ENCODE measurements around the gene CLCC1.
A peak's percentile ranks its signal among the peaks of the same experiment; 100 is the strongest.

Gene CLCC1

DNA sequence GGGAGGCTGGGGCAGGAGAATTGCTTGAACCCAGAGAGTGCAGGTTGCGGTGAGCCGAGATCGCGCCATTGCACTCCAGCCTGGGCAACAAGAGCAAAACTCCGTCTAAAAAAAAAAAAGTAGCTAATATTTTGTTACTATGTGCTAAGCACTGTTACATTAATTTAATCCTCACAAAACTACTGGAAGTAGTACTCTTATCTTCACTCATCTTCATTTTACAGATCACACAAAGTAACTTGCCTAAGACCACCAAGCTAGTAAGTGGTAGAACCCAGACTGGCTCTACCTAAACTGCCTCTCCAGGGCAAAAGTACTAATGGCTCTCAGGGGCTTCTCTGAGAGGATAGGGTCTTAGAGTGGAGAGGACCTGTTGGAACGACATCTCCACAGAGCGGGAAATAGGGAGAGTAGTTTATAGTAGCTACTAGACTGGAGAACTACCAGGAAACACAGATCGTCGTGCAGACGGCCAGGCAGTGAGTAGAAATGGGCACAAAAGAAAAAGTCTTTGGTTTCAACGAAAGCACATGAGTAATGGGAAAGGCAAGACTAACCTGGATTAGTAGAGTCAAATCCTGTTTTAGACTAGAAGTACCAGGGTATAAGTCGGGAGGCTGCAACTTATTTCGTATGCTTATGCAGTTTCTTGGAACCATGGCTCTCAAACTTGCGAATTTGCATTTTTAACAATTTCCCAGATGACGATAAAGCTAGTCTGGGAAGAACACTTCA is 1.4 kb downstream of the CLCC1 start:
- TF ChIP-seq ZFX (IDR thresholded peaks at IDR 0.05), result no peak
- TF ChIP-seq, protein P1, sequence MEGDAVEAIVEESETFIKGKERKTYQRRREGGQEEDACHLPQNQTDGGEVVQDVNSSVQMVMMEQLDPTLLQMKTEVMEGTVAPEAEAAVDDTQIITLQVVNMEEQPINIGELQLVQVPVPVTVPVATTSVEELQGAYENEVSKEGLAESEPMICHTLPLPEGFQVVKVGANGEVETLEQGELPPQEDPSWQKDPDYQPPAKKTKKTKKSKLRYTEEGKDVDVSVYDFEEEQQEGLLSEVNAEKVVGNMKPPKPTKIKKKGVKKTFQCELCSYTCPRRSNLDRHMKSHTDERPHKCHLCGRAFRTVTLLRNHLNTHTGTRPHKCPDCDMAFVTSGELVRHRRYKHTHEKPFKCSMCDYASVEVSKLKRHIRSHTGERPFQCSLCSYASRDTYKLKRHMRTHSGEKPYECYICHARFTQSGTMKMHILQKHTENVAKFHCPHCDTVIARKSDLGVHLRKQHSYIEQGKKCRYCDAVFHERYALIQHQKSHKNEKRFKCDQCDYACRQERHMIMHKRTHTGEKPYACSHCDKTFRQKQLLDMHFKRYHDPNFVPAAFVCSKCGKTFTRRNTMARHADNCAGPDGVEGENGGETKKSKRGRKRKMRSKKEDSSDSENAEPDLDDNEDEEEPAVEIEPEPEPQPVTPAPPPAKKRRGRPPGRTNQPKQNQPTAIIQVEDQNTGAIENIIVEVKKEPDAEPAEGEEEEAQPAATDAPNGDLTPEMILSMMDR (conservative IDR thresholded peaks at IDR 0.05), result no peak
- H3K27ac ChIP-seq, result peak overlapping the region; percentile 91

DNA sequence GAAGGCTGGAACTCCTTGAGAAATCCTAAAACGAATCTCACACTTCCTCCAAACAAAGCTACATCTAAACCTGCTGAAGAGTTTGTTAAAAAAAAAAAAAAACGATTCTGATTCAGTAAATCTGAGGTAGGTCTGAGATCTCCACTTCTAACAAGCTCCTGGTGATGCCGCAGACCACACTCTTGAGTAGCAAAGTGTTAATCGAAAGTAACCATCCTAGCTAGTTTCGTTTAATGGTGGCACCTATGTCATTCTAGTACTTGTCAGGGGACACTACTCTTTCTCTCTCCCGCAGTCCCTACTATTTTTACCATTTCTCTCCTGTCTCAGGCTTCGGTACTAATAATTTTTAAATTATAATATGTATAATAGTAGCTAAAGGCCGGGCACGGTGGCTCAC is 2.1 kb downstream of the CLCC1 start:
- no peak overlapping the region for H3K27ac ChIP-seq
- TF ChIP-seq ZFX (IDR thresholded peaks at IDR 0.05), result no peak
- TF ChIP-seq, protein P1 (conservative IDR thresholded peaks at IDR 0.05), result no peak

DNA sequence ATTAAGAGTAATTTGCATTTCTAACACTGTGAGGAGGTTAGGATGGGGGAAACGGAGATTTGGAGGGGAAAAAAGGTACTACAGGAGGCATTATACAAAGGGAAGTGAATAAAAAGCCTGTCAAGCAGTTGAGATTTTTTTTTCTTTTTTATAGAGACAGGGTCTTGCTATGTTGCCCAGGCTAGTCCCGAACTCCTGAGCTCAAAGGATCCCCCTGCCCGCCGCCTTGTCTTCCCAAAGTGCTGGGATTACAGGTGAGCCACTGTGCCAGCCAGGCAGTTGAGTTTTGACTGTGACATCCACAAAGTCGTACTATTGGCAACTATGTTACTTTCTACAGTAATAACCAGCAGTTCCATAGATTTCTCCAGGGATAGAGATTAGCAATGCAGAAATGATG is 2.6 kb downstream of the CLCC1 start:
- H3K27ac ChIP-seq, result no peak overlapping the region
- TF ChIP-seq, protein P1 (conservative IDR thresholded peaks at IDR 0.05), result no peak
- TF ChIP-seq ZFX (IDR thresholded peaks at IDR 0.05), result no peak

DNA sequence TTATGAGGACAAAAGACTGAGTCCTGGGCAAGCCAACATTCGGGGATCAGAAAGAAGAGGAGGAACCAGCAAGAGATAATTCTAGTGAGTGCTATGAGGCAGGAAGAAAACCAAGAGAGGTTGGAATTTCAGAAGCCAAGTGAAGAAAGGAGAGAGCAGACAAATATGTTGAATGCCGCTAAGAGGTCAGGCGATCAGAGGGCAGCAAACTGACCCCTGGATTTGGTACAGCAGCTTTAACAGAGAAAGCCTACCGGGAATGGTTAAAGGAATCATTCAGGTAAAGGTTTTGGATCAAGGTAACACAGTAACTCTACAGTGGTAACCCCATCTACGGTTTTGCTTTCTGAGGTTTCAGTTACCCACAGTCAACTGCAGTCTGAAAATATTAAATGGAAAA is 5.4 kb downstream of the CLCC1 start:
- H3K27ac ChIP-seq, result no peak overlapping the region

DNA sequence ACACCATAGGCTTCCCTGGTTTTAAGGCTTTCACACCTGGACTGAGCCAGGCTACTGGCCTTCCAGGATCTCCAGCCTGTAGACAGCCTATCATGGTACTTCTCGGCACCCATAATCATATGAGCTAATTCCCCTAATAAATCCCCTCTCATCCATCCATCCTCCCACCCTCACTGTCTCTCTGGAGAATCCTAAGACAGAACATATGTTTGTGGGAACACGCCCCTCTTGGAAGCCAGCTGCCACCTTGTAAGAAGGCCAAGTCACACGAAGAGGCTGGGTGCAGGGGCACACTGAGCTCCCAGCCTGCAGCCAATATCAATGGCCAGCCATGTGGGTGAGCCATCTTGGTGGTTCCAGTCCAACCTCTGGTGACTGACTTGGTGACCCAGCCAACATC is 7.4 kb downstream of the CLCC1 start:
- no peak for TF ChIP-seq ZFX (IDR thresholded peaks at IDR 0.05)
- TF ChIP-seq, protein P1 (conservative IDR thresholded peaks at IDR 0.05), result no peak
- no peak overlapping the region for H3K27ac ChIP-seq

More for the DNA sequence above, 5.4 kb downstream of the CLCC1 start:
- TF ChIP-seq ZFX (IDR thresholded peaks at IDR 0.05), result no peak
- TF ChIP-seq, protein P1 (conservative IDR thresholded peaks at IDR 0.05), result no peak

DNA sequence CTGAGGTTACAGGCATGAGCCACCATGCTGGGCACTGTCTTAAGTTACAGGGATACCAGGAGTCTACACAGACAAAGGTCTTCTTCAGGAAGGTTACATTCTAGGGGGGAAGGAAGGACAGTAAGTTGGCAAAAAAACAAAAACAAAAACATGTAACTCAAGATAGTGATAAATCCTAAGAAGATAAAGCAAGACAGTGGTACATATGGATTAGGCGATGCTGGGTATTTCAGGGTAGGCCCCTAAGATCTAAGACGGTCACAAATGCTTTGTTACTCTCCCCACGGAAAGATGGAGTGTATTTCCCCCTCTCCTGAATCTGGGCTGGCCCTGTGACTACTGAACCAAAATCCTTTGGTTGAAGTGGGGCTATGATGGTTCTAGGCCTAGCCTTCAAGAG is 8.2 kb downstream of the CLCC1 start:
- TF ChIP-seq ZFX (IDR thresholded peaks at IDR 0.05), result no peak
- TF ChIP-seq, protein P1 (conservative IDR thresholded peaks at IDR 0.05), result no peak
- no peak overlapping the region for H3K27ac ChIP-seq

DNA sequence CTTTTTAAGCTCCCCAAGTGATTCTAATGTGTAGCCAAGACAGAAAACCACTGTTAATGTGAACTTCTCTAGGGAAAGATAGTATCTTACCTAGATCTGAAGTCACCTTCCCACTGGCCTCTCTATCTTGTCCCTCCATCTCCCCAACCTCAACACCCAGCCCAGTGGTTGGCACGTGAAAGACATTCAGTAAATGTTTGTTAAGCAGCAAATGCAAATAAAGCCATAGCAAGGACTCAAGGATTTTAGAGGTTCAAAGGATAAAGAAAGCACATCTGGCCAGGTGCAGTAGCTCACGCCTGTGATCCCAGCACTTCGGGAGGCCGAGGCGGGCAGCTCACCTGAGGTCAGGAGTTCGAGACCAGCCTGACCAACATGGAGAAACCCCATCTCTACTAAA is 9.8 kb downstream of the CLCC1 start:
- H3K27ac ChIP-seq, result peak overlapping the region; percentile 8; the same call in 1 of the 2 replicates
- TF ChIP-seq, protein P1 (conservative IDR thresholded peaks at IDR 0.05), result no peak
- no peak for TF ChIP-seq ZFX (IDR thresholded peaks at IDR 0.05)

Measured in C4-2B (cell line).